GM23338 (cell line): ENCODE data around the gene RORB. TPM values are rescaled to one million over a fixed set of nuclear protein-coding genes. Genes with fewer than 3 reads are reported as not detected.

Source experiments
- ATAC-seq: fragments of 200-7000 bp; cut with Tn5 transposase; 3 replicates; pipeline ENCODE4 v1.9.1; 2020
- DNase-seq: peaks from one replicate; pipeline ENCODE4 v3.0.0-alpha.2; 2015; ENCODE audit warnings: low spot score
- H2AFZ ChIP-seq: fragments of 200-600 bp; sonication (generic); 2 replicates; pipeline ENCODE4 v1.8.0; 2016; ENCODE audit warnings: antibody characterized with exemption, mild to moderate bottlenecking, moderate library complexity
- H3F3A ChIP-seq: fragments of 200-600 bp; sonication (generic); replicated peaks from 2 replicates; pipeline ENCODE4 v1.8.0; 2017; ENCODE audit warnings: antibody characterized with exemption, mixed run types, low read depth
- H3K27ac ChIP-seq: fragments of 200-600 bp; sonication (generic); 2 replicates; pipeline ENCODE4 v1.6.1; 2016; ENCODE audit warnings: low read depth
- H3K27me3 ChIP-seq: fragments of 200-600 bp; sonication (generic); 2 replicates; pipeline ENCODE4 v1.8.0; 2016; ENCODE audit warnings: mild to moderate bottlenecking, mixed run types, moderate library complexity; ENCODE audit not compliant: insufficient read depth
- H3K36me3 ChIP-seq: fragments of 200-600 bp; sonication (generic); 2 replicates; pipeline ENCODE4 v1.8.0; 2016; ENCODE audit warnings: mild to moderate bottlenecking; ENCODE audit not compliant: insufficient read depth
- H3K4me1 ChIP-seq: fragments of 200-600 bp; sonication (generic); 2 replicates; pipeline ENCODE4 v1.8.0; 2016; ENCODE audit warnings: mild to moderate bottlenecking, moderate library complexity; ENCODE audit not compliant: insufficient read depth
- H3K4me2 ChIP-seq: fragments of 200-600 bp; sonication (generic); 2 replicates; pipeline ENCODE4 v1.7.1; 2017; ENCODE audit warnings: mixed run types
- H3K4me3 ChIP-seq: fragments of 200-600 bp; sonication (generic); 2 replicates; pipeline ENCODE4 v1.6.1; 2016; ENCODE audit warnings: mixed run types
- H3K79me2 ChIP-seq: fragments of 200-600 bp; sonication (generic); replicated peaks from 2 replicates; pipeline ENCODE4 v1.8.0; 2017; ENCODE audit warnings: mild to moderate bottlenecking; ENCODE audit not compliant: insufficient read depth
- H3K9me2 ChIP-seq: fragments of 200-600 bp; sonication (generic); 2 replicates; pipeline ENCODE4 v1.8.0; 2017; ENCODE audit not compliant: insufficient read depth
- H4K20me1 ChIP-seq: fragments of 200-600 bp; sonication (generic); replicated peaks from 2 replicates; pipeline ENCODE4 v1.8.0; 2017; ENCODE audit warnings: mild to moderate bottlenecking; ENCODE audit not compliant: insufficient read depth
- H3K27ac Mint-ChIP-seq: 2 replicates; pipeline ENCODE4 v1.8.0; 2020; ENCODE audit warnings: inconsistent platforms, mild to moderate bottlenecking, moderate library complexity, mixed read lengths
- H3K27me3 Mint-ChIP-seq: 3 replicates; pipeline ENCODE4 v1.8.0; 2022; ENCODE audit warnings: low read depth, mild to moderate bottlenecking, moderate library complexity, mixed read lengths, inconsistent platforms; ENCODE audit not compliant: insufficient read depth, poor library complexity
- H3K36me3 Mint-ChIP-seq: 3 replicates; pipeline ENCODE4 v1.8.0; 2021; ENCODE audit warnings: low read depth, mild to moderate bottlenecking, inconsistent platforms, moderate library complexity, mixed read lengths
- H3K4me1 Mint-ChIP-seq: 3 replicates; pipeline ENCODE4 v1.8.0; 2020; ENCODE audit warnings: mild to moderate bottlenecking, inconsistent platforms, mixed read lengths
- H3K4me3 Mint-ChIP-seq: 3 replicates; pipeline ENCODE4 v1.8.0; 2021; ENCODE audit warnings: moderate library complexity, mild to moderate bottlenecking, inconsistent platforms, mixed read lengths
- H3K9me3 Mint-ChIP-seq: 3 replicates; pipeline ENCODE4 v1.8.0; 2020; ENCODE audit warnings: moderate library complexity, mild to moderate bottlenecking, inconsistent platforms, mixed read lengths
- CREB1 ChIP-seq: fragments of 250-450 bp; sonication (Bioruptor Pico); IDR thresholded peaks from 2 replicates; pipeline ENCODE4 v1.5.0; 2020; ENCODE audit warnings: low read depth, mild to moderate bottlenecking, moderate library complexity
- NANOG ChIP-seq: IDR thresholded peaks from 2 replicates; pipeline ENCODE4 v1.6.1; 2016; ENCODE audit warnings: antibody characterized with exemption, borderline replicate concordance
- POLR2AphosphoS5 ChIP-seq: IDR thresholded peaks from 2 replicates; pipeline ENCODE4 v1.6.1; 2016; ENCODE audit warnings: antibody characterized with exemption, low read depth
- ZNF114 ChIP-seq: fragments of 250-450 bp; sonication (Bioruptor Pico); IDR thresholded peaks from 2 replicates; pipeline ENCODE4 v1.5.0; 2020; ENCODE audit warnings: mild to moderate bottlenecking, moderate library complexity
- polyA plus RNA-seq: library from polyadenylated mRNA; unstranded; fragments of >200 nt; fragmentation: Nextera tagmentation; extraction: Ambion mirVana; gene quantifications from 2 replicates; pipeline ENCODE4 v1.2.1, GENCODE V29; 2016
- total RNA-seq: library from RNA; depleted of rRNA; stranded (reverse); fragments of >200 nt; shearing (Covaris generic); gene quantifications from 2 replicates; pipeline ENCODE4 v1.2.3, GENCODE V29; 2014
- TF ChIP-seq, protein P1 (sequence below): IDR thresholded peaks from one replicate; pipeline ENCODE4 v1.6.1; 2018; ENCODE audit warnings: antibody characterized with exemption; ENCODE audit not compliant: unreplicated experiment
- TF ChIP-seq, protein P2 (sequence below), 2 experiments: fragments of 200-600 bp in 1 of 2; sonication (generic) in 1 of 2; conservative IDR thresholded peaks; 2 replicates each; pipeline versions ENCODE4 v1.5.1 to v1.6.1; 2016 to 2017; ENCODE audit warnings: antibody characterized with exemption in 2 of 2, low read depth in 2 of 2, mild to moderate bottlenecking in 2 of 2, moderate library complexity in 1 of 2
- TF ChIP-seq, protein P3 (sequence below): IDR thresholded peaks from 2 replicates; pipeline ENCODE4 v1.6.1; 2016; ENCODE audit warnings: antibody characterized with exemption

Gene RORB
- total and polyA plus RNA-seq, 2 experiments from 2014 or later = 1.2 to 4.5 TPM

DNA sequence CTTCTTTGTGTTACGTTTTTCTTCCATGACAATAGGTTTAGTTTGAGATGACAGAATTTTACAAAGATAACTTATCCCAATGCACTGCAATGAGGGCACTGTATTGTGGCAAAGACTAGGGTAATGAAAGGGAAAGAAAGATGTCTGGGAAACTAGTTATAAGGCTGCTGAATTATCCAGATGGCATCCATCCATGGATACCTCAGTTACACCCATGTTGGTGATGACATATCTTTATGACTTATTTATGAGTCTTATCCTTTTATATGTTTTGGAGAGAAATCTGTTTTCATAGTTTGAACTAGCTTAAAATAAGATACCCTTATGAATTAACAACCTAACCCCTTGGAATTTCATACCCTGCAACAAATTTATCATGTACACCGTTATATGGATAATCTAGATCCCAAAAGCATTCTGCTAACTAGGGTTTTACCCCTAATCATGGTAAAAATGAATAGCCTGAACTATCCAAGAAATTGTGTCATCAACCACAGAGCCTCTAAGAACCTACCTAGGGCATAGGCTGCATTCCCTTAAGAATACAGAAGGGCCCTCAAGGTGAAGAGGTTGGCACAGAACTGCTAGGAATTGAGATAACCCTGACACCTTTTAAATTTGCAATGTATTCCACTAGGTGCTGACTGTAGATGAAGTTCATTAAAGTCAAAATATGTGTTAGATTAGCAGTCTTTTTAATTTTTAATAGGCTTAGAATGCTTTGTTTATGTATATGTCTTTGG is 49.5 kb upstream of the RORB start (continued):
- TF ChIP-seq, protein P1, sequence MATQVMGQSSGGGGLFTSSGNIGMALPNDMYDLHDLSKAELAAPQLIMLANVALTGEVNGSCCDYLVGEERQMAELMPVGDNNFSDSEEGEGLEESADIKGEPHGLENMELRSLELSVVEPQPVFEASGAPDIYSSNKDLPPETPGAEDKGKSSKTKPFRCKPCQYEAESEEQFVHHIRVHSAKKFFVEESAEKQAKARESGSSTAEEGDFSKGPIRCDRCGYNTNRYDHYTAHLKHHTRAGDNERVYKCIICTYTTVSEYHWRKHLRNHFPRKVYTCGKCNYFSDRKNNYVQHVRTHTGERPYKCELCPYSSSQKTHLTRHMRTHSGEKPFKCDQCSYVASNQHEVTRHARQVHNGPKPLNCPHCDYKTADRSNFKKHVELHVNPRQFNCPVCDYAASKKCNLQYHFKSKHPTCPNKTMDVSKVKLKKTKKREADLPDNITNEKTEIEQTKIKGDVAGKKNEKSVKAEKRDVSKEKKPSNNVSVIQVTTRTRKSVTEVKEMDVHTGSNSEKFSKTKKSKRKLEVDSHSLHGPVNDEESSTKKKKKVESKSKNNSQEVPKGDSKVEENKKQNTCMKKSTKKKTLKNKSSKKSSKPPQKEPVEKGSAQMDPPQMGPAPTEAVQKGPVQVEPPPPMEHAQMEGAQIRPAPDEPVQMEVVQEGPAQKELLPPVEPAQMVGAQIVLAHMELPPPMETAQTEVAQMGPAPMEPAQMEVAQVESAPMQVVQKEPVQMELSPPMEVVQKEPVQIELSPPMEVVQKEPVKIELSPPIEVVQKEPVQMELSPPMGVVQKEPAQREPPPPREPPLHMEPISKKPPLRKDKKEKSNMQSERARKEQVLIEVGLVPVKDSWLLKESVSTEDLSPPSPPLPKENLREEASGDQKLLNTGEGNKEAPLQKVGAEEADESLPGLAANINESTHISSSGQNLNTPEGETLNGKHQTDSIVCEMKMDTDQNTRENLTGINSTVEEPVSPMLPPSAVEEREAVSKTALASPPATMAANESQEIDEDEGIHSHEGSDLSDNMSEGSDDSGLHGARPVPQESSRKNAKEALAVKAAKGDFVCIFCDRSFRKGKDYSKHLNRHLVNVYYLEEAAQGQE = no peak

DNA sequence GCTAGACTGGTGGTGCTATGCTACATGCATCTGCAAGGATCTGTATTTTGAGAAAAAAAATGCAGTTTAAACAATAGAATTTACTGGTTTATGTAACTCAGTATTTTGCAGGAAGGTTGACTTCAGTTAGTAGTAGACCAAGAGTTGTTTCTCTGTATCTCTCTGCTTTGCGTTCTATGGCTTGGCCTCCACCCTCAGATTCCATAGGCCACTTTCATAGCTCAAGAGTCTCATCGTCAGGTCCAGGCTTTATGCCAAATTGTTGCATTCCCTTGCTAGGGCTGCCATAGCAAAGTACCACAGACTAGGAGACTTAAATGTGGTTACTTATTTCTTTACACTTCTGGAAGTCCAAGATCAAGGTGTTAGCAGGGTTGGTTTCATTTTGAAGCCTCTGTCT is 48.1 kb upstream of the RORB start:
- no peak overlapping the region for H3K4me3 Mint-ChIP-seq
- Histone ChIP-seq H3K4me1 (no peaks in the 10 kb centered on the region), H3K27ac (no peak overlapping the region), H3K9me2 (peaks cover 10% of the 10 kb centered on the region), H3F3A (no peaks in the 10 kb centered on the region), H3K4me2 (no peak overlapping the region), H3K4me3 (no peak overlapping the region), H2AFZ (no peak overlapping the region), H3K79me2 (no peaks in the 10 kb centered on the region), H3K36me3 (no peaks in the 10 kb centered on the region), H3K27me3 (no peaks in the 10 kb centered on the region), H4K20me1 (no peaks in the 10 kb centered on the region)
- no peak overlapping the region for H3K27ac Mint-ChIP-seq
- DNase-seq (no peak), ATAC-seq (no peak)
- no peaks in the 10 kb centered on the region for H3K9me3 Mint-ChIP-seq
- no peaks in the 10 kb centered on the region for H3K4me1 Mint-ChIP-seq
- no peaks in the 10 kb centered on the region for H3K36me3 Mint-ChIP-seq
- H3K27me3 Mint-ChIP-seq = no peaks in the 10 kb centered on the region
- no peak for TF ChIP-seq POLR2AphosphoS5
- TF ChIP-seq, protein P2, sequence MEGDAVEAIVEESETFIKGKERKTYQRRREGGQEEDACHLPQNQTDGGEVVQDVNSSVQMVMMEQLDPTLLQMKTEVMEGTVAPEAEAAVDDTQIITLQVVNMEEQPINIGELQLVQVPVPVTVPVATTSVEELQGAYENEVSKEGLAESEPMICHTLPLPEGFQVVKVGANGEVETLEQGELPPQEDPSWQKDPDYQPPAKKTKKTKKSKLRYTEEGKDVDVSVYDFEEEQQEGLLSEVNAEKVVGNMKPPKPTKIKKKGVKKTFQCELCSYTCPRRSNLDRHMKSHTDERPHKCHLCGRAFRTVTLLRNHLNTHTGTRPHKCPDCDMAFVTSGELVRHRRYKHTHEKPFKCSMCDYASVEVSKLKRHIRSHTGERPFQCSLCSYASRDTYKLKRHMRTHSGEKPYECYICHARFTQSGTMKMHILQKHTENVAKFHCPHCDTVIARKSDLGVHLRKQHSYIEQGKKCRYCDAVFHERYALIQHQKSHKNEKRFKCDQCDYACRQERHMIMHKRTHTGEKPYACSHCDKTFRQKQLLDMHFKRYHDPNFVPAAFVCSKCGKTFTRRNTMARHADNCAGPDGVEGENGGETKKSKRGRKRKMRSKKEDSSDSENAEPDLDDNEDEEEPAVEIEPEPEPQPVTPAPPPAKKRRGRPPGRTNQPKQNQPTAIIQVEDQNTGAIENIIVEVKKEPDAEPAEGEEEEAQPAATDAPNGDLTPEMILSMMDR (conservative IDR thresholded peaks at IDR 0.05; ENCODE audit: low read depth in 2 of 2) = no peak
- TF ChIP-seq, protein P3, sequence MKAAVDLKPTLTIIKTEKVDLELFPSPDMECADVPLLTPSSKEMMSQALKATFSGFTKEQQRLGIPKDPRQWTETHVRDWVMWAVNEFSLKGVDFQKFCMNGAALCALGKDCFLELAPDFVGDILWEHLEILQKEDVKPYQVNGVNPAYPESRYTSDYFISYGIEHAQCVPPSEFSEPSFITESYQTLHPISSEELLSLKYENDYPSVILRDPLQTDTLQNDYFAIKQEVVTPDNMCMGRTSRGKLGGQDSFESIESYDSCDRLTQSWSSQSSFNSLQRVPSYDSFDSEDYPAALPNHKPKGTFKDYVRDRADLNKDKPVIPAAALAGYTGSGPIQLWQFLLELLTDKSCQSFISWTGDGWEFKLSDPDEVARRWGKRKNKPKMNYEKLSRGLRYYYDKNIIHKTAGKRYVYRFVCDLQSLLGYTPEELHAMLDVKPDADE = no peak

DNA sequence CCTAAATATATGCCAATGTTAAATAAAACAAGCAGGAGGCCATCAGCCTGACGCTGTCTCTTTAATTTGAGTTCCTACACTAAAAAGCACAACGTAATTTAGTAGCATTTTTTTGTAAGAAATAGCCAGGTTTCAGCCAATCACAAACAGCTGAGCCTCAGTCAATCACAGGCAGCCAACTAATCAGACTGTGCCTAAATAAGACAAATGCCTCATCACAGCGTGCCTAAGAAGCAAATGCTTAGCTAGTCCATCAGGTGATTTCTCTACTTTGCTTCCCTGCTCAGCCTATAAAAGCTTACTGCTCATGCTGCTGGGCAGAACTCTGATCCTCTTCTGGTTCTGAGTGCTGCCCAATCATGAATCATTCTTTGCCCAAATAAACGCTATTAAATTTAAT is 38.3 kb upstream of the RORB start:
- H3K9me3 Mint-ChIP-seq = no peaks in the 10 kb centered on the region
- Histone ChIP-seq H3K79me2 (no peaks in the 10 kb centered on the region), H2AFZ (peak overlapping the region; percentile 2; the same call in 1 of the 2 replicates), H3F3A (no peaks in the 10 kb centered on the region), H4K20me1 (no peaks in the 10 kb centered on the region), H3K9me2 (no peaks in the 10 kb centered on the region), H3K36me3 (no peaks in the 10 kb centered on the region), H3K4me3 (no peak overlapping the region), H3K4me1 (no peaks in the 10 kb centered on the region), H3K4me2 (no peak overlapping the region), H3K27ac (no peak overlapping the region), H3K27me3 (no peaks in the 10 kb centered on the region)
- no peak overlapping the region for H3K4me3 Mint-ChIP-seq
- ATAC-seq (peak; percentile 54; the same call in 2 of the 3 replicates), DNase-seq (peak; percentile 41)
- TF ChIP-seq ZNF114 (no peak), NANOG (no peak), CREB1 (CRISPR knock-in tag) (peak; percentile 9; the same call in 1 of the 2 replicates)
- H3K27me3 Mint-ChIP-seq = no peaks in the 10 kb centered on the region
- peaks cover 7% of the 10 kb centered on the region; the same call in 2 of the 3 replicates for H3K4me1 Mint-ChIP-seq
- H3K27ac Mint-ChIP-seq = no peak overlapping the region
- H3K36me3 Mint-ChIP-seq = no peaks in the 10 kb centered on the region
